ENCODE data around the gene DES.
A peak's percentile ranks its signal among the peaks of the same experiment; 100 is the strongest.
"Not testable (repeated sequence)": the region's sequence is repeated elsewhere in the genome, so short reads cannot be mapped to it uniquely, and the experiment has no call there.

DES gene

DNA sequence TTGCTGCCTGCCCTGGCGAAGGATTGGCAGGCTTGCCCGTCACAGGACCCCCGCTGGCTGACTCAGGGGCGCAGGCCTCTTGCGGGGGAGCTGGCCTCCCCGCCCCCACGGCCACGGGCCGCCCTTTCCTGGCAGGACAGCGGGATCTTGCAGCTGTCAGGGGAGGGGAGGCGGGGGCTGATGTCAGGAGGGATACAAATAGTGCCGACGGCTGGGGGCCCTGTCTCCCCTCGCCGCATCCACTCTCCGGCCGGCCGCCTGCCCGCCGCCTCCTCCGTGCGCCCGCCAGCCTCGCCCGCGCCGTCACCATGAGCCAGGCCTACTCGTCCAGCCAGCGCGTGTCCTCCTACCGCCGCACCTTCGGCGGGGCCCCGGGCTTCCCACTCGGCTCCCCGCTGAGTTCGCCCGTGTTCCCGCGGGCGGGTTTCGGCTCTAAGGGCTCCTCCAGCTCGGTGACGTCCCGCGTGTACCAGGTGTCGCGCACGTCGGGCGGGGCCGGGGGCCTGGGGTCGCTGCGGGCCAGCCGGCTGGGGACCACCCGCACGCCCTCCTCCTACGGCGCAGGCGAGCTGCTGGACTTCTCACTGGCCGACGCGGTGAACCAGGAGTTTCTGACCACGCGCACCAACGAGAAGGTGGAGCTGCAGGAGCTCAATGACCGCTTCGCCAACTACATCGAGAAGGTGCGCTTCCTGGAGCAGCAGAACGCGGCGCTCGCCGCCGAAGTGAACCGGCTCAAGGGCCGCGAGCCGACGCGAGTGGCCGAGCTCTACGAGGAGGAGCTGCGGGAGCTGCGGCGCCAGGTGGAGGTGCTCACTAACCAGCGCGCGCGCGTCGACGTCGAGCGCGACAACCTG lies at the start of gene DES:
TSS of gene DES (plus strand) at position 223 of the 857 bp plus-strand sequence. CDS start at position 309, 86 bp downstream.
- no peak for DNase-seq (ENCODE audit: low read depth)

DNA sequence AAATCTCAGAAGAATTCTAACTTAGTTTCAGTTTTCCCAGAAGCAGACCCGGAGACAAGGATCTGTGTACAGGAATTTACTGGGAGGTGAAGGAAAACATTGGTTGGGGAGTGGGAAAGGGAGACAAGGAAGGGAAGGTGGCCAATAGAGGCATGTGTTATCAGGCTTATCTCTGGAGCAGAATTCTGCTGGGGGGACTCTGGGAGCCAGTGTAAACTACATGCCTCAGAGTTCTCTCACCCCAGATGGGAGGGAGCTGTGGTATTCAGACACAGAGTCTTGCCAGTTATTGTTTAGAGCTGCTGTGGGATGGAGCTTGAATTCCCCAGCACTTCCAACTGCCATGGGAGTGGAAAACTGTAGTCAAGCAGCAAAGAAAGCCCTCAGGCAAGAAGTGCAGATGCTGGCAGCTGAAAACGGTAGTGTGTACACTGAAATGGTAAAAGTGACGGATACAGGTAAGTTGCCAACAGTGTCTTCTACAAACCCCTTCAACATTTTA lies 49.4 kb upstream of the DES start:
- no peak for DNase-seq (ENCODE audit: low read depth)

DNA sequence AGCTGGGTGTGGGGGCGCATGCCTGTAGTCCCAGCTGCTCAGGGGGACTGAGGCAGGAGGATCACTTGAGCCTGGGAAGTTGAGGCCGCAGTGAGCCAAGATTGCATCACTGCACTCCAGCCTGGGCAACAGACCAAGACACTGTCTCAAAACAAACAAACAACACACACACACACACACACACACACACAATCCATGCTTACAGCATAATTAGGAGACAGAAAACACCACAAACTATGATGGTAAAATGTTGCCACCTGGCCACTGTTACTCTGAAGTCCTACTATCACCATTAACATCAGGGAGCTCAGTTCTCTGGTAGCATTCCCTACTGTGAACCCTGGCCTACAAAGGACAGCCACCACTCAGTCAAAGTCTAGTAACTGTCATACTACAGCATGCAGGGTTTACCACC lies 48.7 kb upstream of the DES start:
- DNase-seq (ENCODE audit: low read depth), result no peak

DNA sequence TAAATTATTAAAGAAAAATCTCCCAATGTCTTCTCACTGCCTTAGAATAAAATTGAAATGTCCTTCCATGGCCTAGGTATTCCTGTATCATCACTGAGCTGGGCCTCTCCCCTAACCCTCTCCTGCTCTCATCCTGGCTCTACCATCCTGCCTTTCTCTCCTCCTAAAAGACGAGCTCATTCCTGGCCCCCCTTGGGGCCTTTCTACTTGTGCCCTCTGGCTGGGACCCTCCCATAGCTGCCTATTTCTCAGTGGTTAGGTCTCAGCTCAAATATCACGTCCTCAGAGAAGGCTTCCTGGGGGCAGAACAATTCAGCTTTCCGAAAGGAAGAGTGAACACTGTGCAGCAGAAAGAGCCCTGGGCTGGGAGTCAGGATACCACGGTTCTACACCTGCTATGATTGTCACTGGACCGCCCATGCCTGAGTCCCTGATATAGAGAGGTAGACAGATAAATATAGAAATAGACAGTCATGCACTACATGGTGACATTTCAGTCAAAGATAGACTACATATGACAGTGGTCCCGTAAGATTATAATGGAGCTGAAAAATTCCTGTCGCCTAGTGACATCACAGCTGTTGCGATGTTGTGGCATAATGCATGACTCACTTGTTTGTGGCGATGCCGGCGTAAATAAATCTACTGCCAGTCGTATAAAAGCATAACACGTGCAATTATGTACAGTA lies 39.9 kb upstream of the DES start:
- no peak for DNase-seq (ENCODE audit: low read depth)

DNA sequence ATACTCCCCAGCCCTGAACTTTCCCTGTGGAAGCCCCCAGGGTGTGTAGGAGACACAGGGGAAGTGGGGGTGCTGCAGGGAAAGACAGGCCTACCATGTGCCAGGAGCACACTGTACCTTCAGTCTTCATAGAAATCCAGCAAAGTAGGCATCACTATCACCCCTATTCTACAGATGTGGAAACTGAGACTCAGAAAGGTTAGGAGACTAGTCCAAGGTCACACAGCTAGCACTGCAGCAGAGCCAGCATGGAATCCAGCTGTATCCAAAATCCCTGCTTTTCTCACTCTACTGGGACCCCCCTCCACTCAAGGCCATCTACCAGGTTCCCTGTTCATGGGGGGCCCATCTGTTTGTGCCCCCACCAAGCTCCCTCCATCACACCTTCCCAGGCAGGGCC lies 37.3 kb upstream of the DES start:
- DNase-seq (ENCODE audit: low read depth), result no peak

DNA sequence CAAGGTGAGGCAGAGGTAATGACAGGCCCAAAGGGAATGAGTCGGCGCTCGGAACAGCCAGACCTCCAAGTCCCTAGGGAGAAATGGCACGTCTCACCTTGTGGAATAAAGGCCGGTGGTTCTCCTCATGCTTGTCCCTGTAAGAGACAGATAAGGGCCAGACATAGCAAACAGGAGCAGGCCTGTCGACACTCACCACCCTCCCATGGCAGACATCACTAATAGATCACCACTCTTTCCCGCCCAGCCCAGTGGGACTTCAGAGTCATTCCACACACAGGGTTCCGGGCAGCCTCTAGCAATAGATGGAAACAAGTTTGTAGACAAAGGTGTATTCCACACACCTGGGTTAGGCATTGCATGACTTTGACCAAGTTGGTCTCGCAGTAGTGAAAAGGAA lies 36.7 kb upstream of the DES start:
- DNase-seq (ENCODE audit: low read depth), result no peak

DNA sequence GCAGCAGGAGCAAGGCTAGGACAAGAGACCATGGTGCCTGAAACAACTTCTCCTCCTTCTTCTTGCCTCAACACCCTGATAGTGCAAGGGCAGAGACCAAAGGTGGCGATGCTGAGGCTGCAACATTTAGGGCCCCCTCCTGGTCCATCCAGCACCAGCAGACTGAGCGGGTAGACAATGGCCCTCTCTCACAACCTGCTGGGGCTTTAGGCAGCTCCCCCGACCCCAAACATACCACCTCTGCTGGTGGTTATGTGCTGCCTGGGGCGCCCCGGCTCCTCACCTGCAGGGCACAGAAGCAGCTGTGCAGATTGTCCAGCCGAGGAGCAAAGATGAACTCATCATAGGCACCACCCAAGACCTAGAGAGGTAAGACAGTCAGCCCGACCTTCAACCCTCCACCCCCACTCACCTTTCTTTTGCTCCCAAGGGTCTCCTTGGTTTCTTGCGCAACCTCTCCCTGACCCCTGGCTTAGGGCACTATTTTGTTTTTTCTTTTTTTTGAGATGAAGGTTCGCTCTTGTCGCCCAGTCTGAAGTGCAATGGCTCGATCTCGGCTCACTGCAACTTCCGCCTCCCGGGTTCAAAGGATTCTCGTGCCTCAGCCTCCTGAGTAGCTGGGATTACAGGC lies 34.0 kb upstream of the DES start:
- DNase-seq (ENCODE audit: low read depth), result no peak

DNA sequence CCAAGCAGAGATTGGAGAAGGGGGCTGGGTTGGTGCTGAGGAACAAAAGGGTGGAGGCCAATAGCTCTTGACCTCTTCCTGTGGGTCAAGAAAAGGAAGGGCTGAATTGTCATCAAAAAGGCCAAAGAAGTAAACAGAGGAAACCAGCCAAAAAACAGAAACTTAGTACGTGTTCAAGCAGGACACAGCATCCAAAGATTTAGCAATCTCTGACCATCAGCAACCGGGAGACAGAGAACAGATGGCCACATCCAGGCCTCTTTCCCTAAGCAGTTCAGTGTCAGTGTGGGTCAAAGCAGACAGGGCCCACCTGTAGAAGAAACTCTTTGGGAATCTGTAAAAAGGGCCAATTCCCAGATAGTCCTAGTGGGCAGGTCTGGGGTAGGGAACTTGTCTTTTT lies 33.3 kb upstream of the DES start:
- no peak for DNase-seq (ENCODE audit: low read depth)

DNA sequence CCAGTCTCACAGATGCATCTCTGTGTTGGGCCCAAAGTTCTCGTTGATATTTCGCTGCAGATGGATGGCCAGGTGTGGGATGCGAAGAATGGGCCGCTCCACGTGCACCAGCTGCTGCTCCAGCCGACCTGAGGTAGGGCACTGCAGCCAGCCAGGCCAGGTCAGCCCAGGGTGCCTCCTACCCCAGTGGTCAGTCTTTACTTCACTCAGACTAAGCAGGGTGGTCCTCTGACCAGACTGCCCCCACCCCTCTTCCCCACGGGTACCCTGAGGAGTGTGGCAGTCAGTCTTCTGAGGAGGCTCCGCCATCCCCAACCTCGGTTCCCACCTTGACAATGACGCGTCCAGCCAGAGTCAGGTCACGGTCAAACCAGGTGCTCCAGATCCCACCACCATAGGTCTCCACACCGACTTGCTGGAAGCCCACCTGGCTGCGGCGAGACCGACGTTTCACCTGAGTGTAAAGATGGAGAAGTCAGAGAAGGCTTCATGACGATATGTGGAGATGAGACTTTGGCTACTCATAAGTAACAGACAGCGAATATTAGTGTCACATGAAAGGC lies 32.1 kb upstream of the DES start:
- DNase-seq (ENCODE audit: low read depth), result no peak

DNA sequence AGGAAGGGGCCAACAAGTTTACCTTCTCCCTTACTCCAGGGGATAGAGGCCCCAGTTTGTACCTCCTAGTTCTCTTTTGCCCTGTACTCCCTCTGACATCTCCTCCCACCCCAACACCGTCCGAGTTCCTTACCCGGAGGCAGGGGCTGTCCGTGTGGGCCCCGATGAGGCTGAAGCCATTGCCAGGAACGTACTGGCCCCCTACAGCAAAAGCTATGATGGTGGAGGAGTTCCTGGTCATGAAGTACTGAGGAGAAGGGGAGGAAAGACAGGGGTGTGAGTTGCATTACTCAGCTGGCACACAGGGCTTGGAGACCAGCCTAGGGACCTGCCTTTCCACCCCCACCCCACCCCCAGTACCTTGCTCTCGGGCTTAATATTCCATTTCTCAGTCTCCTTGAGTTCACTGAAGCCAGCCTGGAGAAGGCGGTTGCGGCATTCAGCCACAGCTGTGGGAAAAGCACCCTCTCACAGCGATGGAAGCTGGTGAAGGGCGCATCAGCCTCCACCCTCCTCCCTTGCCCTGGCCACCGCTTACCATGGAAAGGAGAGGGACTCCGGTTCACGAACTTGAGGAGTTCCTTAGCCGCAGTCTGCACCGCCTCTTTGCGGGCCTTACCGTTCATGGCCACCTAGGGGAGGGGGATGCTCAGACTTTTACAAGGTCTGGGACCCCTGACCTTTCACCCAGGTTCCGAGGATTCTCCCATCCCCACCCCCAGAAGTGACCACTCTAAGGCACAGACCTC lies 31.5 kb upstream of the DES start:
- DNase-seq (ENCODE audit: low read depth), result no peak

DNA sequence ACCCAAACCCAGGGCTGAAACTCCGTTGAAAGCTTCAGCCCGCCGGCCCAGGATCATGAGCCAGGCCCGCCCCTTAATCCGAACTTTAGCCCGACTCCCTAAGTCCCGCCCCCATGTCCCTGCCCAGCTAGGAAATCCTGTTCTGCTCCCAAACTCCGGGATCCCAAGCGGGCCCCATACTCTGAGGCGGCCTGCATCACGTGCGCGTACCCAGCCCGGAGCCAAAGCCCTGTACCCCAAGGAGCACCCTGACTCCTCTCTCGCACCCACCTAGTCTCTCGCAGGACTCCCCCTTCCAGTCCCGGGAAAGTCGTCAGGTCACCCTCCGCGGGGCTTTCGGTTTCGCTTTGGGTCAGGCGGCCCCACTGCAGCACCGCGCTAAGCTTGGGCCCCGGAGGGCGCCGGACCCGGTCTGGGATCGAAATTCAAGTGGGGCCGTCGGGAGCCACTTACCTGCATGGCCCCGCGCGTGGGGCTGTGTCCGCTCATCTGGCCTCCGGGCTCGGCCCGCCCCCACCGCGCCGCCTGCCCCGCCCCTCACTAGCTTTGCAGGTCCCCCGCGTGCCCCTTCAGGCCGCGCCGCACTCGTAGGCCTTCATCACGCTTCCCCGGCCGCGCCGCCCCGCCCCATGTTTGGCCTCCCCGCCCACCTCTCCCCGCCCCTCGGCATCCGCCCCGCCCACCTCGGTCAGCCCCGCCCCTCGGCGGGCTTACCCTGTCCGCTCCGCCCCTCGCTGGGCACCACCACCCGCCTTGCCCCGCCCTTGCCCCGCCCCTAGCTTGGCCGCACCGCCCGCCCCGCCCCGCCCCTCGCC lies 30.7 kb upstream of the DES start, which contains the start of gene DNPEP:
TSS of gene DNPEP (minus strand) at position 607 of the 815 bp plus-strand sequence. CDS start at position 489, 118 bp downstream.
- DNase-seq (ENCODE audit: low read depth), result peak; percentile 79

DNA sequence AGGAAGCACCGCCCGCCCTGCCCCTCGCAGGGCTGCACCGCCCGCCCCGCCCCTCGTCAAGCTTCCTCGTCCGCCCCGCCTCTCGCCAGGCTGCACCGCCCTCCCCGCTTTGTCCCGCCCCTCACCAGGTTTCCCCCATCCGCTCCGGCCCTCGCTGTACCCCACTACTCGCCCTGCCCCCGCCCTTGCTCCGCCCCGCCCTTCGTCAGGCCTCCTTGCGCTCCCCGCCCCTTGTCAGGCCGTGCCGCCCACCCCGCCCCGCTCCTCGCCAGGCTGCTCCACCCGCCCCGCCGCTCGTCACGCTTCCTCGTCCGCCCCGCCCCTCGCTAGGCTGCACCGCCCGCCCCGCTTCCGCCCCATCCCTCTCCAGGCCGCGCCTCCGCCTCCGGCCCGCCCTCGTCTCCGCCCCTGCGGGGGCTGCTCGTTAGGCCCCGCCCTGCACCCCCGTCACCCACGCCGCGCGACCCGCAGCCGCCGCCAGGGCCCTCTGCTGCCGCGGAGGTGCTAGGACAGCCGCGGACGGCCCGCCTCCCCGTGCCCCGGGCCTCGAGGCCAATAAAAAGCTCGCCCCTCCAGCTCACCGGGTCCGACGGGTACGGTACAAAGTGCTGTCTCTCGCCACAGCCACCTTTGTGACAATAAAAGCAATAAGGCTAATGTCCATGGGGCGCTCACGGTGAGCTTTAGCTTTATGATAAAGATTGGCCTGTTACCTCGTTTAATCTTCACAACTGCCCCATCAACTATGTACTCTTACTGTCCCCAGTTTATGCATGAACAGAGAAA lies 29.9 kb upstream of the DES start:
- peak; percentile 87 for DNase-seq (ENCODE audit: low read depth)

DNA sequence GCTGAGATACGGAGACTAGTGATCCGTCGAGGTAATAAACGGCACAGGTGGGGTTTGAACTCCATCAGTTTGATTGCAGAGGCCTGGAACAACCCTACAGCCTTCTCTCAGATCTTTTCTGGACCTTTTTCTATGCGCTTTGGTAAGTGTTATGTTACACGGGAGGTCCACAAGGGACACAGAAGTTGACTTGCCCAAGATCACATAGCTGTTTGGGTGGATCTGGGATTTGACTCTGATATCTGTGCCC lies 29.3 kb upstream of the DES start:
- no peak for DNase-seq (ENCODE audit: low read depth)

DNA sequence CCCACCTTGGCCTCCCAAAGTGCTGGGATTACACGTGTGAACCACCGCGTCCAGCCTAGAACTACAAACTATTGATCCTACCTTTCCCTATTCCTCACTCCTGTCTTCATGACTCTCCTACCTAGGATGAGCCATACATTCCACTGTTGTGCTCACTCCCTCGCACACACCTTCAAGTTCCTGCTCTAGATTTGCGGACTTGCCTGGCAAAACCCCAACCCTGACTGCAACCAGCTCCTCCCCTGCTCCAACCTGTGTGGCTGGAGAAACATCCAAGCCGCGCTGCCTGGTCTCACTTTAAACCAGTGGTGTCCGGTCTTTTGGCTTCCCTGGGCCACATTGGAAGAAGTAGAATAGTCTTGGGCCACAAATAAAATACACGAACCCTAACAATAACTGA lies 25.4 kb upstream of the DES start:
- no peak for DNase-seq (ENCODE audit: low read depth)

DNA sequence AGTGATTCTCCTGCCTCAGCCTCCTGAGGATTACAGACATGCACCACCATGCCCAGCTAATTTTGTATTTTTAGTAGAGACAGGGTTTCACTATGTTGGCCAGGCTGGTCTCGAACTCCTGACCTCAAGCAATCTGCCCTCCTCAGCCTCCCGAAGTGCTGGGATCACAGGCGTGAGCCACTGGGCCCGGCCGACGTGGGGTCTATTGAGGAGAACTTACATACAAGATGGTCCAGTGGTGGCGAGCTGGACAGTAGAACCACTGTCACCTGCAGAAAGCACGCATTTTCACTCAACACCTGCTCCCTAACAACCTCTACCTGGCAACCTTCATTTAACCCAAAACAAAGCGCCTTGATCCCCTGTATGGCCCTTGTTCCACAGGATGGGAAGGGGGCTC lies 23.1 kb upstream of the DES start:
- DNase-seq (ENCODE audit: low read depth), result not testable (repeated sequence)

DNA sequence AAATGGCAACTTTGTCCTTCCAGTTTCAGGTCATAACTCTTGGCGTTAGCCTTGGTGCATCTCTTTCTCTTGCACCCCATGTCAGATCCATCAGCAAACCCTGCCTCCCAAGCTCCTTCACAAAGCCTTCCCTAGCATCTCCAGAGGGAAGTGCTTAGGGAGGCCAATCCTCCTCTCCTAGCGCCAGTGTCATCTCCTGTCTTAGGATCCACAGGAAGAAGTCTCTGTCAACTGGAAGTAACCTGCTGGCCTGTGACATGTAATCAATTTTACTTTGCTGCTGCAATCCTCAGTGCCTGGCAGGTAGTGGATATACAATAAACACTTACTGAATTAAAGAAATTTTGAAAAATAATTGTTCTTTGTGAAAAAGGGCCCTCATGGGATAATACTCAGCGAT lies 22.6 kb upstream of the DES start:
- DNase-seq (ENCODE audit: low read depth), result no peak

DNA sequence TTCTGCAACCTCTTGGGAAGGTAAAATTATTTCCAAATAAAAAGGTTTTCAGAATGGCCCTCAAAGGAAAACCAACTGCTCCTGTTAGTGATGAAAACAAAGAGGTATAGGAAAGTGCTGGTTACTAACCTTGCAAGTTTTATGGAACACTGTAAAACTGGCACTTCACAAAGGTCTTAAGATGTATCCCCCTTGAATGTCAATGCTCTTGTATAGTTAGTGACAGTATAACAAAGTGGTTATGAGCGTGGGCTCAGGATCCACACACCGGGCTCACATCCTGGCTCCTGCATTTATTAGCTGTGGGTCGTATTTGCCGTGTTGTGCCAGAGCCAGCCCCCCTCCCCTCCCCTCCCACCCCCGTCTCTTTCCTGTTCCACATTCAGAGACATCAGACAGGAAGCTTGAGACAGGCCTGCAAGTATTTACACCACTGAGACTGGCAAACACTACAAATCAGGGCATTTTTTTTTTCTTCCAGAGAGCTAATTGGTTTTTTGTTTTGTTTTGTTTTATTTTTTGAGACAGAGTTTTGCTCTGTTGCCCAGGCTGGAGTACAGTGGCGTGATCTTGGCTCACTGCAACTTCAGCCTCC lies 21.2 kb upstream of the DES start:
- no peak for DNase-seq (ENCODE audit: low read depth)

DNA sequence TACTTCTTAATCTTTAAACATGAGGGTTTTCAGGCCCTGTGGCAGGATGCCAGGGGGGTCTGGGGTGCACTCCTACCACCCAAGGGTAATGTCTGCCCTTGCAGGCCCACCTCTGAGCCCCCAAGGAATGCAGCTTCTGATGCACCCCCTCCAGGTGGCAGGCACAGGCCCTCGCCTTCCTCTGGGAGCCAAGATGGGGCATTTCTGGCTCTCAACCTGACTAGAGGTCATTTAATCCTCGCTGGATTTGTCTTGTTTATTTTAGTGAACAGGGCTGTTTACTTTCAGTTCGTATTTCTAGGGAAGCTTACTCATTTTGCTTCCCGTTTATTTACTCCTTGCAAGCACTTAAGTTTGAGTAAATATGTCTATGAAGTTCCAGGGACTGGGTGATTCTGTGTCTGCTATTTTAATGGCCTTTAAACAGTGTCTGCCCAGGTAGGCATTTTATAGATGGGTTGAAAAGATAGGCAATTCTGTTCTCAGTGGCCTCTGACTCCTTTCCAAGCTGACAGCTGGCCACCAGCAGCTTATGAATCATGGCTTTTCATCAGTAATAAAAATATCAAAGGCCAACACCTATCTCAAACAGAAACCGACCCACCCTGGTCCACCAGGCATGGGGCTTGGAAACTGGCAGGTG lies 19.3 kb upstream of the DES start:
- no peak for DNase-seq (ENCODE audit: low read depth)

DNA sequence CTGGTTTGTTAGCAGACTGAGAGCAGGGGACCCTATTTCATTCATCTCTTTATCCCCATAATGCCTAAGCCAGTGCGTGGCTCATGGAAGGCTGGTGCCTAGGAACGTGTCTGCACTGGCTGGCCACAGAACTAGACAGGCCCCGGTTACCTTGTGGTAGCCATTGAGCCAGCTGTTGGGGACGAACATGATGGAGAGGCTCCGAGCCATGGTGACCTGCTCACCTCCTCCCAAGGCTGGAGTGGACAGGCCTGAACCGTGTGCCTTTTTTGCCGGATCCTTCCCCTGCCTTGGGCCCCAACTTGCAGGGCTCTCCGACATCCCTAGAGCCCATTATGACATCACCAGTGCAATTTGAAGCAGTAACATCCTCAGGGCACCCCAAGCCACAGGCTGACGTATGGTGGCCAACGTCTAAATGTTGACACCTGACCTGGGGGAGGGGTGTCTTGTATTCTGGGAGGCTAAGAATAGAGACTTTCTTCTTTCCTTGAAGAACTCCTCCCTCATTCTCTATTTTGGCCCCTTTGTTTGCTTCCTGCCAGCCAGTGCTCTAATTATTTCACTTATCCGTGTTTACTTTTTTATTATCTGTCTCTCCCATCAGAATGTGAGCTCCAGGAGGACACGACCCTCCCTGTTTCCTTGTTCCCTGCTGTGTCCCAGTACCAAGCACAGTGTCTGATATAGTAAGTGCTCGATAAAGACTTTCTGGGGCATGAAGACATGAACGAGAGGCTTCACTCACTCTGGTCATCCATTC lies 18.3 kb upstream of the DES start:
- no peak for DNase-seq (ENCODE audit: low read depth)

Data from CMK (cell line).